ENCODE measurements around the gene SPACA7.

- no peak for TF ChIP-seq JUND (IDR thresholded peaks at IDR 0.05)
- TF ChIP-seq EZH2 (IDR thresholded peaks at IDR 0.05) = no peak
- TF ChIP-seq RAD21 (IDR thresholded peaks at IDR 0.05; ENCODE audit: low read depth) = no peak
- no peak for TF ChIP-seq SP1 (IDR thresholded peaks at IDR 0.05; ENCODE audit: low read depth)
- TF ChIP-seq POLR2AphosphoS5 (IDR thresholded peaks at IDR 0.05; ENCODE audit: low read depth, low read length) = no peak
- TF ChIP-seq CTCF (IDR thresholded peaks at IDR 0.05 in 2 of 3, conservative IDR thresholded peaks at IDR 0.05 in 1 of 3; ENCODE audit: borderline replicate concordance in 1 of 3, insufficient read depth in 1 of 3, low read depth in 2 of 3, low read length in 2 of 3) = no peak
- TF ChIP-seq POLR2A (IDR thresholded peaks at IDR 0.05; ENCODE audit: borderline replicate concordance, extremely low read depth, insufficient read depth, insufficient read length) = no peak
- TF ChIP-seq EGR1 (IDR thresholded peaks at IDR 0.05; ENCODE audit: low read depth) = no peak
- TF ChIP-seq ZNF274 (IDR thresholded peaks at IDR 0.05; ENCODE audit: low read depth, low read length) = no peak
These were observed 40.9 kb downstream of the SPACA7 start for GRCh38 chr13:112417079-112417478.

Measured in HCT116 (cell line).